HCT116 (cell line): ENCODE results near the gene AKAP1. TPM values are rescaled to one million over a fixed set of nuclear protein-coding genes. Genes with fewer than 3 reads are reported as not detected.

Experiments
- ATAC-seq: fragments of 200-7000 bp; cut with Tn5 transposase; 2 replicates; pipeline ENCODE4 v1.9.1; 2020; ENCODE audit warnings: mild to moderate bottlenecking, moderate library complexity
- BruUV-seq: library from RNA; stranded (reverse); fragments of 400-500 nt; replicated peaks from 2 replicates; lab custom pipeline; 2021; lab: Mats Ljungman, UMichigan
- CTCF ChIA-PET: fragments of 300-600 bp; sonication (Branson Sonifier 250); formaldehyde crosslinking; loops from one replicate; lab custom pipeline; 2021; ENCODE audit warnings: antibody characterized with exemption; lab: Charles Lee
- POLR2A ChIA-PET: fragments of 300-600, 350-600 bp; sonication (Branson Sonifier 250); formaldehyde crosslinking; loops from one replicate; lab custom pipeline; 2021; ENCODE audit warnings: antibody characterized with exemption; lab: Charles Lee
- RAD21 ChIA-PET, 2 experiments: fragments of 300-600 bp; sonication (Branson Sonifier 250); formaldehyde crosslinking; loops; one replicate each; lab custom pipeline; 2023; ENCODE audit warnings: low total read pairs in 2 of 2; ENCODE audit not compliant: uncharacterized antibody in 2 of 2, unreplicated experiment in 2 of 2, low non-redundant PET in 1 of 2; lab: Charles Lee
- DNase-seq: peaks from one replicate; pipeline ENCODE4 v3.0.0-alpha.2; 2010; ENCODE audit warnings: low read depth, low spot score
- H2AFZ ChIP-seq: fragments of 200-600 bp; shearing (Covaris generic), sonication (generic); 2 replicates; pipeline ENCODE4 v1.6.1; 2017; ENCODE audit warnings: low read depth, mixed run types, mixed read lengths, antibody characterized with exemption, low read length; ENCODE audit not compliant: poor library complexity, severe bottlenecking
- H3K27ac ChIP-seq: 2 replicates; pipeline ENCODE4 v1.5.1; 2012; ENCODE audit warnings: low read depth, low read length
- H3K27me3 ChIP-seq: fragments of 200-600 bp; sonication (generic); 2 replicates; pipeline ENCODE4 v1.6.1; 2016; ENCODE audit warnings: mixed run types, low read length, mixed read lengths; ENCODE audit not compliant: insufficient read depth
- H3K36me3 ChIP-seq, 2 experiments: fragments of 200-500 bp in 1 of 2; fragments of 200-600 bp in 1 of 2; sonication (Bioruptor generic) in 1 of 2; sonication (generic) in 1 of 2; 2 replicates each; pipeline versions ENCODE4 v1.5.1 to v1.6.1; 2014 to 2016; ENCODE audit warnings: low read length in 2 of 2, inconsistent platforms in 1 of 2, mixed read lengths in 1 of 2, mixed run types in 1 of 2; ENCODE audit not compliant: insufficient read depth in 2 of 2, control insufficient read depth in 1 of 2
- H3K4me1 ChIP-seq, 2 experiments: fragments of 200-600 bp in 1 of 2; sonication (generic) in 1 of 2; 2 replicates each; pipeline versions ENCODE4 v1.5.1 to v1.6.1; 2012 to 2017; ENCODE audit warnings: low read length in 2 of 2, inconsistent platforms in 1 of 2, mild to moderate bottlenecking in 1 of 2, mixed read lengths in 1 of 2, mixed run types in 1 of 2, moderate library complexity in 1 of 2; ENCODE audit not compliant: insufficient read depth in 2 of 2, control insufficient read depth in 1 of 2
- H3K4me2 ChIP-seq: fragments of 200-600 bp; sonication (generic); 2 replicates; pipeline ENCODE4 v1.6.1; 2017; ENCODE audit warnings: mixed run types, low read length, mixed read lengths
- H3K4me3 ChIP-seq, 2 experiments: fragments of 200-600 bp in 1 of 2; sonication (generic) in 1 of 2; replicated peaks in 1 of 2; 2 replicates each; pipeline ENCODE4 v1.5.1; 2011 to 2016; ENCODE audit warnings: low read length in 2 of 2, control low read depth in 1 of 2, low read depth in 1 of 2, mild to moderate bottlenecking in 1 of 2, mixed read lengths in 1 of 2, mixed run types in 1 of 2
- H3K79me2 ChIP-seq: fragments of 200-600 bp; sonication (generic); 2 replicates; pipeline ENCODE4 v1.6.1; 2017; ENCODE audit warnings: mild to moderate bottlenecking, mixed run types, low read length, moderate library complexity, mixed read lengths; ENCODE audit not compliant: insufficient read depth
- H3K9ac ChIP-seq: fragments of 200-600 bp; sonication (generic); 2 replicates; pipeline ENCODE4 v1.6.1; 2016; ENCODE audit warnings: low read length, mixed read lengths
- H3K9me2 ChIP-seq: fragments of 200-600 bp; sonication (generic), shearing (Covaris generic); 2 replicates; pipeline ENCODE4 v1.6.1; 2017; ENCODE audit warnings: mixed run types, mild to moderate bottlenecking, moderate library complexity; ENCODE audit not compliant: insufficient read depth
- H3K9me3 ChIP-seq, 2 experiments: fragments of 200-500 bp in 1 of 2; fragments of 200-600 bp in 1 of 2; sonication (Bioruptor generic) in 1 of 2; sonication (generic) in 1 of 2; 2 replicates each; pipeline ENCODE4 v1.6.1; 2014 to 2017; ENCODE audit warnings: low read length in 2 of 2, mixed read lengths in 2 of 2, inconsistent platforms in 1 of 2, low read depth in 1 of 2, mild to moderate bottlenecking in 1 of 2, mixed run types in 1 of 2, moderate library complexity in 1 of 2; ENCODE audit not compliant: control insufficient read depth in 1 of 2, insufficient read depth in 1 of 2
- H4K20me1 ChIP-seq: fragments of 200-600 bp; sonication (generic), shearing (Covaris generic); 2 replicates; pipeline ENCODE4 v1.6.1; 2017; ENCODE audit warnings: mixed run types, mild to moderate bottlenecking, moderate library complexity; ENCODE audit not compliant: insufficient read depth
- CBX3 ChIP-seq: IDR thresholded peaks from 2 replicates; pipeline ENCODE4 v1.6.1; 2012; ENCODE audit warnings: low read depth
- EGR1 ChIP-seq: IDR thresholded peaks from 2 replicates; pipeline ENCODE4 v1.6.1; 2012; ENCODE audit warnings: low read depth
- EZH2 ChIP-seq: fragments of 200-600 bp; sonication (generic); IDR thresholded peaks from 2 replicates; pipeline ENCODE4 v1.6.1; 2017; ENCODE audit warnings: antibody characterized with exemption, mixed run types
- FOSL1 ChIP-seq: IDR thresholded peaks from 2 replicates; pipeline ENCODE4 v1.6.1; 2012; ENCODE audit warnings: low read depth
- JUND ChIP-seq: IDR thresholded peaks from 2 replicates; pipeline ENCODE4 v1.6.1; 2012
- MAX ChIP-seq: IDR thresholded peaks from 2 replicates; pipeline ENCODE4 v1.6.1; 2012
- POLR2AphosphoS5 ChIP-seq: IDR thresholded peaks from 2 replicates; pipeline ENCODE4 v1.6.1; 2011; ENCODE audit warnings: mild to moderate bottlenecking, low read depth, low read length, moderate library complexity
- RAD21 ChIP-seq: IDR thresholded peaks from 2 replicates; pipeline ENCODE4 v1.6.1; 2012; ENCODE audit warnings: low read depth, mild to moderate bottlenecking
- SIN3A ChIP-seq: IDR thresholded peaks from 2 replicates; pipeline ENCODE4 v1.6.1; 2012; ENCODE audit warnings: low read depth
- SP1 ChIP-seq: IDR thresholded peaks from 2 replicates; pipeline ENCODE4 v1.6.1; 2012; ENCODE audit warnings: low read depth
- SRF ChIP-seq: IDR thresholded peaks from 2 replicates; pipeline ENCODE4 v1.6.1; 2012; ENCODE audit warnings: low read depth
- YY1 ChIP-seq: IDR thresholded peaks from 2 replicates; pipeline ENCODE4 v1.6.1; 2011; ENCODE audit warnings: low read length, low read depth, moderate library complexity, mild to moderate bottlenecking; ENCODE audit not compliant: insufficient replicate concordance; ENCODE audit errors: extremely low read depth
- ZFX ChIP-seq: fragments of 450-650 bp; IDR thresholded peaks from 2 replicates; pipeline ENCODE4 v1.6.1; 2017
- intact Hi-C: fragments of 100-400 bp; cut with micrococcal nuclease; formaldehyde crosslinking; loops from 2 replicates; pipeline ENCODE4 v1.10.0; 2022
- total RNA-seq: library from RNA; stranded (reverse); gene quantifications from one replicate; pipeline ENCODE4 v1.2.1, GENCODE V29; 2021; ENCODE audit not compliant: unreplicated experiment
- TF ChIP-seq, protein P1 (sequence below), 3 experiments: fragments of 200-600 bp in 1 of 3; sonication (generic) in 1 of 3; IDR thresholded peaks in 2 of 3; conservative IDR thresholded peaks in 1 of 3; 2 replicates each; pipeline ENCODE4 v1.5.1; 2012 to 2017; ENCODE audit warnings: low read depth in 2 of 3, low read length in 2 of 3, antibody characterized with exemption in 1 of 3, borderline replicate concordance in 1 of 3, control low read depth in 1 of 3, mild to moderate bottlenecking in 1 of 3, mixed read lengths in 1 of 3, mixed run types in 1 of 3, moderate library complexity in 1 of 3; ENCODE audit not compliant: insufficient read depth in 1 of 3

AKAP1 gene
- total RNA-seq, 1 experiment from 2014 or later, result 51.6 TPM

DNA sequence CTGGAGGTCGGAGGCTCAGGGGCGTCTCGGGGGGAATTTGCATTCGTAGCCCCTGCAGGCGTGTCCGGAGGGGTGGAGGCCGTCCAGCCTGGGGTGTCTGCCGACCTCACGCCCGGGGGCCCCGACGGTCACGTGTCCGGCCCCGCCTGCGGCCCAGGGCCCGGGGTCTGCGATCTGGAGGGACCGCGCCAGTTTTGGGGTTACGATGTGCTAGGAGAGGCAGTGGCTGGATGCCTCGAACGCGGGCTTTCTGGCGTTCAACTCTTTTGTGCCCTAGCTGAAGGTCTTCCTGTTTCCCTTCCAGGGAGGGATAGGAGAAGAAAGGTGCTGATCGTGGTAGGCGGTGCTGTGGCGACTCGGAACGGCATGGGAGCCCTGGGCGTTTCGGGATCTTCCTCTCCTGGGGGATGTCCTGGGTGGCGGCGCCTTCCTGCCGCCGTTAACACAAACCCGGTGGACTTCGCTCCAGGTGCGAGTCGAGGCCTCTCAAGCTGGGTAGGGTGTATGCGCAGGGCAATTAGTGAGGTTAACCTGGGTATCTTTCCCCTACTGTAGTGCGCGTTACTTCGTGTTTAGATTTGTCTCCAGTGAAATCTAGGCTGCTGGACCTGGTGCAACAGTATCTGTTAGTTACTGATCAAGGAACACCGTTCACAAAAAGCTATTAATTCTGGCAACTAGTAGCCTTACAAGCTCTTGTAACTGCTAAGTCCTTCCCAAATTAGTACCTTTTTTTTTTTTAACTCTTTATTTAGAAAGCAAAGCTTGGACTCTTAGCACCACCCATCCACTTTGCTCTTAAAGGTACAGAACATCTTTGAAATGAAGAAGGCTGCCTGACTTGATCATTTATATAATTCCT lies 1.3 kb downstream of the AKAP1 start:
- TF ChIP-seq SP1 (peak; percentile 33; the same call in 1 of the 2 replicates), SIN3A (peak; percentile 38; the same call in 1 of the 2 replicates), YY1 (peak; percentile 20), CBX3 (no peak), MAX (peak; percentile 70; the same call in 1 of the 2 replicates)
- H3K9me3 ChIP-seq, result no peaks in the 10 kb centered on the region
- no peak for DNase-seq
- ATAC-seq, result peak; percentile 14; the same call in 1 of the 2 replicates
- peak overlapping the region; percentile 82 for H3K27ac ChIP-seq
- peaks cover 13 to 26% of the 10 kb centered on the region in 2 experiments for H3K4me1 ChIP-seq
- RAD21 ChIA-PET, result no interaction called here
- peaks cover 17% of the 10 kb centered on the region; the same call in 1 of the 2 replicates for H4K20me1 ChIP-seq
- H3K36me3 ChIP-seq, result no peaks in the 10 kb centered on the region
- CTCF ChIA-PET, result interaction anchor here (1.7 kb wide), 1 partner anchor 21 kb away, joined by 16 read pairs; no protein-coding TSS in a partner anchor
- no peaks in the 10 kb centered on the region for H3K27me3 ChIP-seq
- H3K4me3 ChIP-seq, result peak overlapping the region; percentile 77 to 82
- H3K9me2 ChIP-seq, result no peaks in the 10 kb centered on the region
- peak overlapping the region; percentile 95 for H3K4me2 ChIP-seq
- POLR2A ChIA-PET, result interaction anchor here (2.6 kb wide), 1 partner anchor 20 kb away, joined by 17 read pairs; no protein-coding TSS in a partner anchor
- peaks cover 60% of the 10 kb centered on the region for H3K79me2 ChIP-seq
- intact Hi-C loops, result loop anchor here (1.0 to 10.0 kb wide), 2 partner anchors 20 to 251 kb away; partner anchors contain the start of genes C17orf67 and DGKE
- H2AFZ ChIP-seq, result no peak overlapping the region
- peak overlapping the region; percentile 82 for H3K9ac ChIP-seq
- BruUV-seq, result no TSS peak

- Histone ChIP-seq H3K36me3 (no peaks in the 10 kb centered on the region), H2AFZ (no peak overlapping the region), H3K4me2 (no peak overlapping the region), H3K4me3 (no peak overlapping the region), H3K9me3 (no peaks in the 10 kb centered on the region), H3K4me1 (peaks cover 14 to 27% of the 10 kb centered on the region in 2 experiments), H4K20me1 (peaks cover 17% of the 10 kb centered on the region; the same call in 1 of the 2 replicates), H3K27me3 (no peaks in the 10 kb centered on the region), H3K79me2 (peaks cover 80% of the 10 kb centered on the region), H3K9ac (no peak overlapping the region), H3K27ac (no peak overlapping the region), H3K9me2 (no peaks in the 10 kb centered on the region)
- ChIA-PET POLR2A (no interaction called here), CTCF (no interaction called here), RAD21 (no interaction called here)
- intact Hi-C loops, result loop anchor here (10.0 kb wide), 1 partner anchor 253 kb away; the partner anchor contains the start of genes C17orf67 and DGKE
- no peak for DNase-seq
- BruUV-seq, result no TSS peak
- ATAC-seq, result no peak
- TF ChIP-seq YY1 (no peak), MAX (no peak), EZH2 (no peak), POLR2AphosphoS5 (no peak), RAD21 (no peak), SRF (no peak), CBX3 (no peak), FOSL1 (no peak), EGR1 (no peak), ZFX (no peak), JUND (no peak)
- TF ChIP-seq, protein P1, sequence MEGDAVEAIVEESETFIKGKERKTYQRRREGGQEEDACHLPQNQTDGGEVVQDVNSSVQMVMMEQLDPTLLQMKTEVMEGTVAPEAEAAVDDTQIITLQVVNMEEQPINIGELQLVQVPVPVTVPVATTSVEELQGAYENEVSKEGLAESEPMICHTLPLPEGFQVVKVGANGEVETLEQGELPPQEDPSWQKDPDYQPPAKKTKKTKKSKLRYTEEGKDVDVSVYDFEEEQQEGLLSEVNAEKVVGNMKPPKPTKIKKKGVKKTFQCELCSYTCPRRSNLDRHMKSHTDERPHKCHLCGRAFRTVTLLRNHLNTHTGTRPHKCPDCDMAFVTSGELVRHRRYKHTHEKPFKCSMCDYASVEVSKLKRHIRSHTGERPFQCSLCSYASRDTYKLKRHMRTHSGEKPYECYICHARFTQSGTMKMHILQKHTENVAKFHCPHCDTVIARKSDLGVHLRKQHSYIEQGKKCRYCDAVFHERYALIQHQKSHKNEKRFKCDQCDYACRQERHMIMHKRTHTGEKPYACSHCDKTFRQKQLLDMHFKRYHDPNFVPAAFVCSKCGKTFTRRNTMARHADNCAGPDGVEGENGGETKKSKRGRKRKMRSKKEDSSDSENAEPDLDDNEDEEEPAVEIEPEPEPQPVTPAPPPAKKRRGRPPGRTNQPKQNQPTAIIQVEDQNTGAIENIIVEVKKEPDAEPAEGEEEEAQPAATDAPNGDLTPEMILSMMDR (IDR thresholded peaks at IDR 0.05 in 2 of 3, conservative IDR thresholded peaks at IDR 0.05 in 1 of 3; ENCODE audit: borderline replicate concordance in 1 of 3, insufficient read depth in 1 of 3, low read depth in 2 of 3, low read length in 2 of 3), result no peak
These were observed 3.3 kb downstream of the AKAP1 start for GRCh38 chr17:57088298-57088697.
